MM.1S (cell line): ENCODE results near the gene ADAM23.

ENCODE experiments used
- CTCF ChIP-seq: fragments of 300-600 bp; sonication (generic); IDR thresholded peaks from 2 replicates; pipeline ENCODE4 v1.5.1; 2016; ENCODE audit warnings: antibody characterized with exemption, low read length, mixed read lengths
- EZH2 ChIP-seq: fragments of 300-600 bp; sonication (generic); optimal IDR thresholded peaks from 2 replicates; pipeline ENCODE3; 2017; ENCODE audit warnings: low read depth, mild to moderate bottlenecking, antibody characterized with exemption, low read length, mixed read lengths
- EZH2phosphoT487 ChIP-seq: fragments of 300-600 bp; sonication (generic); IDR thresholded peaks from 2 replicates; pipeline ENCODE4 v1.6.1; 2018; ENCODE audit warnings: antibody characterized with exemption, low read length

- TF ChIP-seq CTCF: no peak
- TF ChIP-seq EZH2phosphoT487: no peak
- no peak for TF ChIP-seq EZH2
Measured at GRCh38 chr2:206557321-206557720, 114.0 kb downstream of the ADAM23 start.
